Lung (tissue), 12 donors: ENCODE measurements around the gene PRSS8. TPM values are rescaled to one million over a fixed set of nuclear protein-coding genes. Genes with fewer than 3 reads are reported as not detected.
"Not testable (repeated sequence)": the region's sequence is repeated elsewhere in the genome, so short reads cannot be mapped to it uniquely, and the experiment has no call there.

Experiments used
- ATAC-seq: fragments of 200-7000 bp; cut with Tn5 transposase; one replicate; pipeline ENCODE4 v1.9.1; 2020; ENCODE audit warnings: moderate number of reproducible peaks; ENCODE audit not compliant: insufficient read depth, low FRiP score
- DNase-seq, 3 donors: peaks; one replicate each; pipeline ENCODE4 v3.0.0-alpha.2; 2013 to 2017
- H3K27ac ChIP-seq, 2 donors: one replicate each; pipeline ENCODE4 v1.5.1; 2013; ENCODE audit warnings: mild to moderate bottlenecking in 2 of 2, moderate library complexity in 2 of 2, control low read depth in 1 of 2, inconsistent platforms in 1 of 2, low read depth in 1 of 2, low read length in 1 of 2
- H3K27me3 ChIP-seq, 3 donors: one replicate each; pipeline ENCODE4 v1.5.1; 2013; ENCODE audit warnings: low read length in 2 of 3; ENCODE audit not compliant: control insufficient read depth in 3 of 3, insufficient read depth in 3 of 3
- H3K36me3 ChIP-seq, 4 donors: one replicate each; pipeline ENCODE4 v1.5.1; 2013; ENCODE audit warnings: low read length in 4 of 4, mild to moderate bottlenecking in 1 of 4, moderate library complexity in 1 of 4; ENCODE audit not compliant: control insufficient read depth in 4 of 4, insufficient read depth in 4 of 4
- H3K4me1 ChIP-seq, 5 donors: one replicate each; pipeline ENCODE4 v1.5.1; 2013; ENCODE audit warnings: low read length in 5 of 5, mild to moderate bottlenecking in 2 of 5, moderate library complexity in 1 of 5; ENCODE audit not compliant: control insufficient read depth in 5 of 5, insufficient read depth in 5 of 5
- H3K4me3 ChIP-seq: one replicate; pipeline ENCODE4 v1.5.1; 2013; ENCODE audit warnings: mild to moderate bottlenecking, control low read depth, moderate library complexity
- H3K9ac ChIP-seq, 2 donors: one replicate each; pipeline ENCODE4 v1.5.1; 2013; ENCODE audit warnings: low read length in 2 of 2, control low read depth in 1 of 2; ENCODE audit not compliant: insufficient read depth in 1 of 2
- H3K9me3 ChIP-seq, 4 donors: one replicate each; pipeline ENCODE4 v1.5.1; 2013; ENCODE audit warnings: low read length in 3 of 4, mild to moderate bottlenecking in 1 of 4, moderate library complexity in 1 of 4; ENCODE audit not compliant: control insufficient read depth in 4 of 4, insufficient read depth in 3 of 4
- CTCF ChIP-seq: IDR thresholded peaks from 2 replicates; pipeline ENCODE4 v1.5.1; 2012; ENCODE audit warnings: mild to moderate bottlenecking; ENCODE audit errors: control extremely low read depth, extremely low read depth
- WGBS, 2 donors: extraction: QIAGEN DNeasy Blood & Tissue Kit; methylation state at CpG; one replicate each; pipeline ENCODE4 v1.1.7; 2013; 5-methylcytosine and 5-hydroxymethylcytosine counted together
- polyA plus RNA-seq, 2 donors: library from polyadenylated mRNA; stranded (reverse); fragments of 200-250 nt; gene quantifications; one replicate each; pipeline ENCODE4 v1.2.1, GENCODE V29; 2013
- total RNA-seq, 2 donors: library from RNA; depleted of rRNA in 1 of 2; stranded (reverse); fragments of >200 nt in 1 of 2; gene quantifications; one replicate each; pipeline ENCODE4 v1.2.1, GENCODE V29; 2014 to 2021
- donor health status: control.
- donor health status: control.
- donor health status: Bipolar disorder and iron deficiency.
- donor health status: healthy.
- donor health status: DM: yes; HTN: yes; CAD: no.

Gene PRSS8
- total and polyA plus RNA-seq, 4 donors = 83.2 to 127 (median 89.8) TPM

DNA sequence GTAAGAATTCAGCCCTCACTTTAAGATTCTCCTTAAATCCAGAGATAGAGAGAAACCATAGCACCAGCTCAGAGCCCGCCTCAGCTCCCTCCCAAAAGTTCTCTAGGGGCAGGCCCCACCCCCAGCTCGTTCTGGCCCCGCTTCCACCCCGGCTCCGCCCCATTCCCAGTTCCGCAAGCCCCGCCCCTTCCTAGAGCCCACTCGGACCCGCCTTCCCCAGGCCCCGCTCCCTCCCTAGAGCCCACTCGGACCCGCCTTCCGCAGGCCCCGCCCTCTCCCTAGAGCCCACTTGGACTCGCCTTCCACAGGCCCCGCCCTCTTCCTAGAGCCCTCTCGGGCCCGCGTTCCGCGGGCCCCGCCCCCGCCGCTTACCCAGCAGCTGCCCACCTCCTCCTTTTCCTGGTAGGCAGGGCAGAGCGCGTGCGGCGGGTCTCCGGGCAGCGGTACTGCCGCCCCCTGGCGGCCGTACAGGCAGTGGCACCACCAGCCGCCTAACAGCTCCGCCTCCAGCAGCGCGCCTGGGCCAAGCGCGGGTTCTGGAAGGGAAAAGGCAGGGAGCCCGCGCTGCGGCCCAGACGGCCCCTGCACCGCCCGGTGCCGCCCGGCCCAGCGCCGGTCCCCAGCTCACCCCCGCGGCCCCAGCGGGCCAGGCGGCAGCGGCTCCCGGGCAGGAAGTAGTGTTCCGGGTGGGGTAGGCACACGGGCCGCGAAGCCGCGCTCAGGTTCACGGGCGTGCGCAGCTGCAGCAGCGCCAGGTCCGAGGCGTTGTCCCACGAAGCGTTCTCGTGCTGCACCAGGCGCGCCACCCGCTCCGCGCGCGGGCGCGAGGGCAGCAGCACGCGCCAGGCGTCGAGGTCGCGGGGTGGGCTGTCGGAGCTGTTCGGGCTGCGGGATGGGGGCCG, 6.8 kb upstream of the PRSS8 start:
- TF ChIP-seq CTCF = peak; percentile 97
- WGBS, 2 donors = 3 to 6% methylated on average over 84 to 89 of the region's 89 CpGs
- peak; percentile 100 for DNase-seq
- no peaks in the 10 kb centered on the region for H3K36me3 ChIP-seq
- no peaks in the 10 kb centered on the region for H3K9me3 ChIP-seq
- peak overlapping the region in 1 of 2 donors; percentile 65 for H3K9ac ChIP-seq
- H3K4me1 ChIP-seq = peaks cover 7 to 29% (median 18%) of the 10 kb centered on the region in 5 donors
- H3K4me3 ChIP-seq = peak overlapping the region; percentile 18
- H3K27me3 ChIP-seq = peaks cover 0 to 13% (median 3%) of the 10 kb centered on the region in 3 donors
- peak overlapping the region; percentile 75 to 93 for H3K27ac ChIP-seq
- peak; percentile 94 for ATAC-seq

- no peaks in the 10 kb centered on the region for H3K9me3 ChIP-seq
- peaks cover 7 to 29% (median 18%) of the 10 kb centered on the region in 5 donors for H3K4me1 ChIP-seq
- no peak for TF ChIP-seq CTCF
- no peak for ATAC-seq
- H3K27me3 ChIP-seq = peaks cover 0 to 9% (median 0%) of the 10 kb centered on the region in 3 donors
- peak in 2 of 3 donors; percentile 75 to 82 for DNase-seq
- WGBS, 2 donors = 35 to 42% methylated on average over 10 of the region's 10 CpGs
- no peak overlapping the region for H3K4me3 ChIP-seq
- H3K27ac ChIP-seq = peak overlapping the region; percentile 67 to 93
- peak overlapping the region in 1 of 2 donors; percentile 65 for H3K9ac ChIP-seq
- H3K36me3 ChIP-seq = no peaks in the 10 kb centered on the region
These were observed 6.1 kb upstream of the PRSS8 start for GRCh38 chr16:31141489-31142108.

DNA sequence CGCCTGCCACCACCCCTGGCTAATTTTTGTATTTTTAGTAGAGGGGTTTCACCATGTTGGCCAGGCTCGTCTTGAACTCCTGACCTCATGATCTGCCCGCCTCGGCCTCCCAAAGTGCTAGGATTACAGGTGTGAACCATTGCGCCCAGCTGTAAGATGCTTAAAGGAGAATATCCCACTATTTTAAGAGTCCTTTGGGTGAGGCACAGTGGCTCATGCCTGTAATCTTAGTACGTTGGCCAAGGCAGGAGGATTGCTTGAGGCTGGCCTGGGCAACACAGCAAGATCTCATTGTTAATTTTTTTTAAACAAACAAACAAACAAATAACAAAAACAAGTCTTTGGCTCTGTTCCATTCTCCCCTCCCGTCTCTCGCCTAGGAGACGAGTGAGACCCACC, 5.5 kb upstream of the PRSS8 start:
- not testable (repeated sequence) for H3K27me3 ChIP-seq, DNase-seq, H3K9me3 ChIP-seq, H3K36me3 ChIP-seq, H3K4me3 ChIP-seq, ATAC-seq
- Histone ChIP-seq H3K9ac (peak overlapping the region in 1 of 2 donors; percentile 65), H3K27ac (peak overlapping the region; percentile 67 to 93), H3K4me1 (peaks cover 7 to 29% (median 20%) of the 10 kb centered on the region in 5 donors)
- 89 to 93% methylated on average over 9 of the region's 9 CpGs for WGBS, 2 donors
